ENCODE measurements around the gene ZMYND12. TPM values are rescaled to one million over a fixed set of nuclear protein-coding genes. Genes with fewer than 3 reads are reported as not detected.
"Not testable (repeated sequence)": the region's sequence is repeated elsewhere in the genome, so short reads cannot be mapped to it uniquely, and the experiment has no call there.

The ZMYND12 gene, protein sequence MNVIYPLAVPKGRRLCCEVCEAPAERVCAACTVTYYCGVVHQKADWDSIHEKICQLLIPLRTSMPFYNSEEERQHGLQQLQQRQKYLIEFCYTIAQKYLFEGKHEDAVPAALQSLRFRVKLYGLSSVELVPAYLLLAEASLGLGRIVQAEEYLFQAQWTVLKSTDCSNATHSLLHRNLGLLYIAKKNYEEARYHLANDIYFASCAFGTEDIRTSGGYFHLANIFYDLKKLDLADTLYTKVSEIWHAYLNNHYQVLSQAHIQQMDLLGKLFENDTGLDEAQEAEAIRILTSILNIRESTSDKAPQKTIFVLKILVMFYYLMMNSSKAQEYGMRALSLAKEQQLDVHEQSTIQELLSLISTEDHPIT
- under 0.01 TPM for total RNA-seq

DNA sequence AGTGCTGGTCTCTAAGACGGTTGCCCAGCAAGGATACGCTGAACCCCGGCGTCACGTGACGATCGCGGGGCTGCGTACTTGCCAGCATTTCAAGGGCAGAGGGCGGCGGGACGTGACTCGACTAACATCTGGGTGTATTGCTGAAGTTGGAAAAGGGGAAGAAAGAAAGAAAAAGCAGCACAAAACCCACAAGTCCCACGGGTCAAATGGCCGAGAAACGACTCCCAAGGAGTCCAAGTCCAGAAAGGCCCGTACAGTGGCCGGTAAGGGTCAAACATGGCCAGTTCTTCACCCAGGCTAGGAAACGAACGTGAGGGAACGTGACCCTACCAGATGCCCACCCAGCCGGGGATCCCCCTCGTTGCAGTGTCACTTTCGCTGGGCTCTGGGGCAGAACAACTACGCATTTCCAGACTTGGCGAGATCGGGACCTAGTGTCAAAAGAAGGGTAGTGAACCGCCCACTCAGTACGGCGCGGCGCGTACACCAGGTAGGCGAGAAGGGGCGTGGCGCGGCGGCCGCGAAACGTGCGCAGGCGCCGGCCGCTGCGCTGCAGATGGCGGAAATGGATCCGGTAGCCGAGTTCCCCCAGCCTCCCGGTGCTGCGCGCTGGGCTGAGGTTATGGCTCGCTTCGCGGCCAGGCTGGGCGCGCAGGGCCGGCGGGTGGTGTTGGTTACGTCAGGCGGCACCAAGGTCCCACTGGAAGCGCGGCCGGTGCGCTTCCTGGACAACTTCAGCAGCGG lies at the start of gene ZMYND12, which contains the start of gene PPCS:
ZMYND12 (minus strand) TSS at position 13 of the 744 bp plus-strand sequence. CDS start 25 bp downstream, outside the sequence.
PPCS (plus strand) TSS at position 534 of the 744 bp plus-strand sequence; CDS start at position 557, 23 bp downstream.
- H3K4me3 ChIP-seq (ENCODE audit: low read length in 3 of 3) = peak within 1 kb of the TSS; percentile 94 to 99 (median 96)
- no peaks in the 10 kb centered on the region for H3K9me3 ChIP-seq (ENCODE audit: control insufficient read depth in 3 of 3, low read length in 3 of 3)
- peaks cover 3 to 25% (median 17%) of the 10 kb centered on the region in 3 donors for H3K36me3 ChIP-seq (ENCODE audit: control insufficient read depth in 3 of 3, insufficient read depth in 3 of 3, low read length in 3 of 3)
- peaks cover 11 to 23% (median 11%) of the 10 kb centered on the region in 3 donors for H3K4me1 ChIP-seq (ENCODE audit: control insufficient read depth in 3 of 3, insufficient read depth in 3 of 3, low read length in 3 of 3)
- no peaks in the 10 kb centered on the region for H3K27me3 ChIP-seq (ENCODE audit: control insufficient read depth in 3 of 3, insufficient read depth in 3 of 3, low read length in 3 of 3)
- peak within 1 kb of the TSS; percentile 84 to 96 (median 93) for H3K9ac ChIP-seq (ENCODE audit: low read depth in 1 of 3, low read length in 3 of 3)
- peak within 1 kb of the TSS; percentile 87 for H3K27ac ChIP-seq (ENCODE audit: low read depth, low read length)

GRCh38 chr1:42504535-42505128 lies 48.8 kb upstream of the ZMYND12 start:
- Histone ChIP-seq H3K9ac (ENCODE audit: low read depth in 1 of 3, low read length in 3 of 3) (no peak overlapping the region), H3K4me1 (ENCODE audit: control insufficient read depth in 3 of 3, insufficient read depth in 3 of 3, low read length in 3 of 3) (no peaks in the 10 kb centered on the region), H3K36me3 (ENCODE audit: control insufficient read depth in 3 of 3, insufficient read depth in 3 of 3, low read length in 3 of 3) (peaks cover 0 to 10% (median 6%) of the 10 kb centered on the region in 3 donors), H3K27ac (ENCODE audit: low read depth, low read length) (no peak overlapping the region), H3K27me3 (ENCODE audit: control insufficient read depth in 3 of 3, insufficient read depth in 3 of 3, low read length in 3 of 3) (no peaks in the 10 kb centered on the region), H3K9me3 (ENCODE audit: control insufficient read depth in 3 of 3, low read length in 3 of 3) (peaks cover 0 to 26% (median 8%) of the 10 kb centered on the region in 3 donors), H3K4me3 (ENCODE audit: low read length in 3 of 3) (no peak overlapping the region)

DNA sequence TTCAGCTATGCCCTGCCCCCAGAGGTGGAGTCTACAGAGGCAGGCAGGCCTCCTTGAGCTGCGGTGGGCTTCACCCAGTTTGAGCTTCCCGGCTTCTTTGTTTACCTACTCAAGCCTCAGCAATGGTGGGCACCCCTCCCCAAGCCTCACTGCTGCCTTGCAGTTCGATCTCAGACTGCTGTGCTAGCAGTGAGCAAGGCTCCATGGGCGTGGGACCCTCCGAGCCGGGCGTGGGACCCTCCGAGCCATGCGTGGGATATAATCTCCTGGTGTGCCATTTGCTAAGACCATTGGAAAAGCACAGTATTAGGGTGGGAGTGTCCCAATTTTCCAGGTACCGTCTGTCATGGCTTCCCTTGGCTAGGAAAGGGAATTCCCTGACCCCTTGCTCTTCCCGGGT lies 46.2 kb upstream of the ZMYND12 start:
- H3K9me3 ChIP-seq (ENCODE audit: control insufficient read depth in 3 of 3, low read length in 3 of 3) = peaks cover 0 to 13% (median 5%) of the 10 kb centered on the region in 3 donors
- H3K9ac ChIP-seq (ENCODE audit: low read depth in 1 of 3, low read length in 3 of 3); H3K36me3 ChIP-seq (ENCODE audit: control insufficient read depth in 3 of 3, insufficient read depth in 3 of 3, low read length in 3 of 3); H3K4me3 ChIP-seq (ENCODE audit: low read length in 3 of 3); H3K27me3 ChIP-seq (ENCODE audit: control insufficient read depth in 3 of 3, insufficient read depth in 3 of 3, low read length in 3 of 3); H3K4me1 ChIP-seq (ENCODE audit: control insufficient read depth in 3 of 3, insufficient read depth in 3 of 3, low read length in 3 of 3); H3K27ac ChIP-seq (ENCODE audit: low read depth, low read length): not testable (repeated sequence)

DNA sequence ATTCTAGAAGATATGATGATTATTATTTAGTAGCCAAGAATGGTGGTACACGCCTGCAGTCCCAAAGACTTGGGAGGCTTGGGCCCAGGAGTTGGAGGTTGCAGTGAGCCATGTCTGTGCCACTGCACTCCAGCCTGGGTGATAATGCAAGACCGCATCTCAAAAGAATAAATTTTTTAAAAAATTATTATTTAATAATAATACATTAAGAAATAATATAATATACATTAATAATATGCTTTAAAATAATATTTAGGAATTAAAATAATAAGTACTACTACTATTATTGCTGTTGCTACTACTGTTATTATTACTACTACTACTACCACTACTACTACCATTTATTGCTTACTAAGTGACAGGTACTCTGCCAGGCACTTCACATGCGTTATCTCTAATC lies 34.4 kb upstream of the ZMYND12 start:
- no peaks in the 10 kb centered on the region for H3K27me3 ChIP-seq (ENCODE audit: control insufficient read depth in 3 of 3, insufficient read depth in 3 of 3, low read length in 3 of 3)
- no peak overlapping the region for H3K4me3 ChIP-seq (ENCODE audit: low read length in 3 of 3)
- no peaks in the 10 kb centered on the region for H3K4me1 ChIP-seq (ENCODE audit: control insufficient read depth in 3 of 3, insufficient read depth in 3 of 3, low read length in 3 of 3)
- no peak overlapping the region for H3K27ac ChIP-seq (ENCODE audit: low read depth, low read length)
- H3K9me3 ChIP-seq (ENCODE audit: control insufficient read depth in 3 of 3, low read length in 3 of 3) = no peaks in the 10 kb centered on the region
- H3K9ac ChIP-seq (ENCODE audit: low read depth in 1 of 3, low read length in 3 of 3) = no peak overlapping the region
- H3K36me3 ChIP-seq (ENCODE audit: control insufficient read depth in 3 of 3, insufficient read depth in 3 of 3, low read length in 3 of 3) = peaks cover 0 to 4% (median 0%) of the 10 kb centered on the region in 3 donors

DNA sequence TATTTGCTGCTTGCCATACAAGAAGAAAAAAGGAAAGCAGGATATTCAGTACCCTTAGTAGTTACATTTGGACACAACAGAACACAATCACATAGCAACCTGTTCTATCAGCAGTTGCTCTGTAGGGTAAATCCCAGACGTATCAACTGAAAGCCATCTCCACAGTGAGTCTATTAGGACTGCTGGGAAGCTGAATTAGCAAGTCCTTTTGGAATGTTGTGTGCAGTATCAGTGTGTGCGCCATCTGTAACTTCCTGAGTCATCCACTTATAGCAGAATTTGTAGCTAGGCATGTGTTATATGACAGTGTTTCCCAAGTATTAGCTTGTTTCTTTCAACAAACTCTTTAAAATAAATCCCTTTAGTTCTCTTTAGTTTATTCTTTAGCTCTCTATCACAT lies 28.6 kb upstream of the ZMYND12 start:
- H3K9ac ChIP-seq (ENCODE audit: low read depth in 1 of 3, low read length in 3 of 3) = no peak overlapping the region
- H3K27ac ChIP-seq (ENCODE audit: low read depth, low read length) = no peak overlapping the region
- H3K27me3 ChIP-seq (ENCODE audit: control insufficient read depth in 3 of 3, insufficient read depth in 3 of 3, low read length in 3 of 3) = no peaks in the 10 kb centered on the region
- no peaks in the 10 kb centered on the region for H3K4me1 ChIP-seq (ENCODE audit: control insufficient read depth in 3 of 3, insufficient read depth in 3 of 3, low read length in 3 of 3)
- H3K36me3 ChIP-seq (ENCODE audit: control insufficient read depth in 3 of 3, insufficient read depth in 3 of 3, low read length in 3 of 3) = peaks cover 0 to 8% (median 6%) of the 10 kb centered on the region in 3 donors
- H3K9me3 ChIP-seq (ENCODE audit: control insufficient read depth in 3 of 3, low read length in 3 of 3) = no peaks in the 10 kb centered on the region
- no peak overlapping the region for H3K4me3 ChIP-seq (ENCODE audit: low read length in 3 of 3)

- Histone ChIP-seq H3K9me3 (ENCODE audit: control insufficient read depth in 3 of 3, low read length in 3 of 3) (no peaks in the 10 kb centered on the region), H3K27ac (ENCODE audit: low read depth, low read length) (no peak overlapping the region), H3K27me3 (ENCODE audit: control insufficient read depth in 3 of 3, insufficient read depth in 3 of 3, low read length in 3 of 3) (no peaks in the 10 kb centered on the region)
Observed at GRCh38 chr1:42482635-42483153, 26.9 kb upstream of the ZMYND12 start.

GRCh38 chr1:42480921-42481320 lies 25.1 kb upstream of the ZMYND12 start:
- H3K4me1 ChIP-seq (ENCODE audit: control insufficient read depth in 3 of 3, insufficient read depth in 3 of 3, low read length in 3 of 3) = no peaks in the 10 kb centered on the region
- H3K4me3 ChIP-seq (ENCODE audit: low read length in 3 of 3) = no peak overlapping the region
- H3K27me3 ChIP-seq (ENCODE audit: control insufficient read depth in 3 of 3, insufficient read depth in 3 of 3, low read length in 3 of 3) = no peaks in the 10 kb centered on the region
- H3K9ac ChIP-seq (ENCODE audit: low read depth in 1 of 3, low read length in 3 of 3) = no peak overlapping the region
- H3K9me3 ChIP-seq (ENCODE audit: control insufficient read depth in 3 of 3, low read length in 3 of 3) = no peaks in the 10 kb centered on the region
- H3K36me3 ChIP-seq (ENCODE audit: control insufficient read depth in 3 of 3, insufficient read depth in 3 of 3, low read length in 3 of 3) = peaks cover 0 to 6% (median 6%) of the 10 kb centered on the region in 3 donors
- H3K27ac ChIP-seq (ENCODE audit: low read depth, low read length) = no peak overlapping the region

More at GRCh38 chr1:42482635-42483153, 26.9 kb upstream of the ZMYND12 start:
- H3K4me1 ChIP-seq (ENCODE audit: control insufficient read depth in 3 of 3, insufficient read depth in 3 of 3, low read length in 3 of 3) = no peaks in the 10 kb centered on the region
- no peak overlapping the region for H3K9ac ChIP-seq (ENCODE audit: low read depth in 1 of 3, low read length in 3 of 3)
- no peak overlapping the region for H3K4me3 ChIP-seq (ENCODE audit: low read length in 3 of 3)
- H3K36me3 ChIP-seq (ENCODE audit: control insufficient read depth in 3 of 3, insufficient read depth in 3 of 3, low read length in 3 of 3) = peaks cover 0 to 6% (median 6%) of the 10 kb centered on the region in 3 donors

- Histone ChIP-seq H3K27me3 (ENCODE audit: control insufficient read depth in 3 of 3, insufficient read depth in 3 of 3, low read length in 3 of 3) (no peaks in the 10 kb centered on the region), H3K4me1 (ENCODE audit: control insufficient read depth in 3 of 3, insufficient read depth in 3 of 3, low read length in 3 of 3) (no peaks in the 10 kb centered on the region), H3K27ac (ENCODE audit: low read depth, low read length) (no peak overlapping the region), H3K4me3 (ENCODE audit: low read length in 3 of 3) (no peak overlapping the region), H3K36me3 (ENCODE audit: control insufficient read depth in 3 of 3, insufficient read depth in 3 of 3, low read length in 3 of 3) (peaks cover 0 to 6% (median 6%) of the 10 kb centered on the region in 3 donors), H3K9me3 (ENCODE audit: control insufficient read depth in 3 of 3, low read length in 3 of 3) (no peaks in the 10 kb centered on the region), H3K9ac (ENCODE audit: low read depth in 1 of 3, low read length in 3 of 3) (no peak overlapping the region)
Observed at GRCh38 chr1:42479621-42480020, 23.8 kb upstream of the ZMYND12 start.

GRCh38 chr1:42477775-42478174 lies 22.0 kb upstream of the ZMYND12 start:
- Histone ChIP-seq H3K27me3 (ENCODE audit: control insufficient read depth in 3 of 3, insufficient read depth in 3 of 3, low read length in 3 of 3) (no peaks in the 10 kb centered on the region), H3K27ac (ENCODE audit: low read depth, low read length) (no peak overlapping the region), H3K36me3 (ENCODE audit: control insufficient read depth in 3 of 3, insufficient read depth in 3 of 3, low read length in 3 of 3) (peaks cover 0 to 2% (median 1%) of the 10 kb centered on the region in 3 donors), H3K4me1 (ENCODE audit: control insufficient read depth in 3 of 3, insufficient read depth in 3 of 3, low read length in 3 of 3) (no peaks in the 10 kb centered on the region), H3K9ac (ENCODE audit: low read depth in 1 of 3, low read length in 3 of 3) (no peak overlapping the region), H3K9me3 (ENCODE audit: control insufficient read depth in 3 of 3, low read length in 3 of 3) (no peaks in the 10 kb centered on the region), H3K4me3 (ENCODE audit: low read length in 3 of 3) (no peak overlapping the region)

Data from skeletal muscle tissue (tissue), 4 donors.